PC-3 (cell line): Measurements from ENCODE around the gene CNGA2. TPM values are rescaled to one million over a fixed set of nuclear protein-coding genes. Genes with fewer than 3 reads are reported as not detected.

Source experiments
- ATAC-seq: fragments of 200-7000 bp; cut with Tn5 transposase; 2 replicates; pipeline ENCODE4 v1.9.1; 2020; ENCODE audit warnings: mild to moderate bottlenecking, moderate library complexity
- BruUV-seq: library from RNA; stranded (reverse); fragments of 400-500 nt; replicated peaks from 2 replicates; lab custom pipeline; 2021; lab: Mats Ljungman, UMichigan
- CTCF ChIA-PET: fragments of 300-600 bp; sonication (Branson Sonifier 250); formaldehyde crosslinking; loops from one replicate; lab custom pipeline; 2022; ENCODE audit warnings: antibody characterized with exemption; lab: Charles Lee
- POLR2A ChIA-PET: fragments of 300-600 bp; sonication (Branson Sonifier 250); formaldehyde crosslinking; loops from one replicate; lab custom pipeline; 2022; ENCODE audit warnings: antibody characterized with exemption; ENCODE audit not compliant: unreplicated experiment; lab: Charles Lee
- DNase-seq: peaks from one replicate; pipeline ENCODE4 v3.0.0-alpha.2; 2015
- H2AFZ ChIP-seq: fragments of 300-600 bp; sonication (generic); 2 replicates; pipeline ENCODE4 v1.6.0; 2016; ENCODE audit warnings: antibody characterized with exemption, low read length
- H3F3A ChIP-seq: fragments of 300-600 bp; sonication (generic); one replicate; pipeline ENCODE4 v1.6.0; 2017; ENCODE audit warnings: antibody characterized with exemption, low read length, control low read depth, mild to moderate bottlenecking; ENCODE audit not compliant: unreplicated experiment
- H3K27ac ChIP-seq: fragments of 300-600 bp; sonication (generic); 2 replicates; pipeline ENCODE4 v1.5.1; 2016; ENCODE audit warnings: mild to moderate bottlenecking, low read length
- H3K27me3 ChIP-seq: fragments of 300-600 bp; sonication (generic); 2 replicates; pipeline ENCODE4 v1.6.1; 2016; ENCODE audit warnings: low read length, mixed read lengths
- H3K36me3 ChIP-seq: fragments of 300-600 bp; sonication (generic); 2 replicates; pipeline ENCODE4 v1.6.1; 2016; ENCODE audit warnings: low read depth, mixed run types, low read length, mixed read lengths
- H3K4me1 ChIP-seq: fragments of 300-600 bp; sonication (generic); 2 replicates; pipeline ENCODE4 v1.5.1; 2016; ENCODE audit warnings: low read length; ENCODE audit not compliant: insufficient read depth
- H3K4me2 ChIP-seq: fragments of 300-600 bp; sonication (generic); 2 replicates; pipeline ENCODE4 v1.6.0; 2016; ENCODE audit warnings: low read length
- H3K4me3 ChIP-seq: fragments of 300-600 bp; sonication (generic); 2 replicates; pipeline ENCODE4 v1.5.1; 2016; ENCODE audit warnings: mild to moderate bottlenecking, low read length, mixed read lengths
- H3K79me2 ChIP-seq: fragments of 300-600 bp; sonication (generic); 2 replicates; pipeline ENCODE4 v1.6.1; 2017; ENCODE audit warnings: low read length, mixed read lengths
- H3K9ac ChIP-seq: fragments of 300-600 bp; sonication (generic); 2 replicates; pipeline ENCODE4 v1.6.0; 2016; ENCODE audit warnings: mild to moderate bottlenecking, low read length
- H3K9me2 ChIP-seq: fragments of 300-600 bp; sonication (generic); replicated peaks from 2 replicates; pipeline ENCODE4 v1.6.1; 2016; ENCODE audit warnings: mixed run types, low read length, mixed read lengths
- H3K9me3 ChIP-seq: fragments of 300-600 bp; sonication (generic); 2 replicates; pipeline ENCODE4 v1.6.1; 2016; ENCODE audit warnings: low read length, mixed read lengths
- H4K20me1 ChIP-seq: fragments of 300-600 bp; sonication (generic); 2 replicates; pipeline ENCODE4 v1.6.1; 2016; ENCODE audit warnings: low read length, mixed read lengths
- EZH2 ChIP-seq: fragments of 300-600 bp; sonication (generic); IDR thresholded peaks from one replicate; pipeline ENCODE4 v1.6.1; 2017; ENCODE audit warnings: antibody characterized with exemption, mild to moderate bottlenecking, low read length; ENCODE audit not compliant: unreplicated experiment
- EZH2phosphoT487 ChIP-seq: fragments of 300-600 bp; sonication (generic); IDR thresholded peaks from 2 replicates; pipeline ENCODE4 v1.6.1; 2018; ENCODE audit warnings: mild to moderate bottlenecking, antibody characterized with exemption, low read length, borderline replicate concordance
- intact Hi-C: fragments of 100-400 bp; cut with micrococcal nuclease; formaldehyde crosslinking; loops from 2 replicates; pipeline ENCODE4 v1.9.0; 2023
- total RNA-seq: library from RNA; depleted of rRNA; stranded (reverse); fragments of >200 nt; gene quantifications from 2 replicates; pipeline ENCODE4 v1.2.3, GENCODE V29; 2014
- TF ChIP-seq, protein P1 (sequence below): fragments of 300-600 bp; sonication (generic); conservative IDR thresholded peaks from 2 replicates; pipeline ENCODE4 v1.5.1; 2017; ENCODE audit warnings: antibody characterized with exemption, low read depth, mild to moderate bottlenecking, low read length

The CNGA2 gene
- total RNA-seq, 1 experiment from 2014 or later: not detected

DNA sequence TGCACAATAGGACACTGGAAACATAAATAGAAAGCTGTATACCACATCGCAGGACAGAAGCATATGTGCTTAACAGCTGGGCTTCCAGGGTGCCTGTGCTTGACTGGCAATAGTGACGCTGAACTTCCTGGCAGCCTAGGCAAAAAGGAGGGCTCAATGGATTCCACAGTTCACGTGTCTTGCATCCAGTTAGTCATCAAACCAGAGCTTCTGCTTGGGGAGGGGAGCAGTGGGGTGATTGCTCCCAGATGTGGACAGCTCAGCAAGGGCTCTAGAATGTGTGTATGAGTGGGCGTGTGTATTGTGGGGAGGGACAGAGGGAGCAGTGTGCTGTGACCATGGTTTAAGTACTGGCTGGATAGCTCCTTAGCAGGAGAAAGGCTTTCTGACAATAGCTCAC is 37.0 kb upstream of the CNGA2 start:
- no TSS peak for BruUV-seq
- no peaks in the 10 kb centered on the region for H3K36me3 ChIP-seq
- no peaks in the 10 kb centered on the region for H3K27me3 ChIP-seq
- H3K9me2 ChIP-seq: no peaks in the 10 kb centered on the region
- H3F3A ChIP-seq: no peaks in the 10 kb centered on the region
- intact Hi-C loops: no loop called here
- H3K79me2 ChIP-seq: no peaks in the 10 kb centered on the region
- DNase-seq (no peak), ATAC-seq (no peak)
- CTCF ChIA-PET: no interaction called here
- no peak overlapping the region for H3K4me2 ChIP-seq
- POLR2A ChIA-PET: no interaction called here
- H4K20me1 ChIP-seq: no peaks in the 10 kb centered on the region
- H3K9ac ChIP-seq: no peak overlapping the region
- TF ChIP-seq, protein P1, sequence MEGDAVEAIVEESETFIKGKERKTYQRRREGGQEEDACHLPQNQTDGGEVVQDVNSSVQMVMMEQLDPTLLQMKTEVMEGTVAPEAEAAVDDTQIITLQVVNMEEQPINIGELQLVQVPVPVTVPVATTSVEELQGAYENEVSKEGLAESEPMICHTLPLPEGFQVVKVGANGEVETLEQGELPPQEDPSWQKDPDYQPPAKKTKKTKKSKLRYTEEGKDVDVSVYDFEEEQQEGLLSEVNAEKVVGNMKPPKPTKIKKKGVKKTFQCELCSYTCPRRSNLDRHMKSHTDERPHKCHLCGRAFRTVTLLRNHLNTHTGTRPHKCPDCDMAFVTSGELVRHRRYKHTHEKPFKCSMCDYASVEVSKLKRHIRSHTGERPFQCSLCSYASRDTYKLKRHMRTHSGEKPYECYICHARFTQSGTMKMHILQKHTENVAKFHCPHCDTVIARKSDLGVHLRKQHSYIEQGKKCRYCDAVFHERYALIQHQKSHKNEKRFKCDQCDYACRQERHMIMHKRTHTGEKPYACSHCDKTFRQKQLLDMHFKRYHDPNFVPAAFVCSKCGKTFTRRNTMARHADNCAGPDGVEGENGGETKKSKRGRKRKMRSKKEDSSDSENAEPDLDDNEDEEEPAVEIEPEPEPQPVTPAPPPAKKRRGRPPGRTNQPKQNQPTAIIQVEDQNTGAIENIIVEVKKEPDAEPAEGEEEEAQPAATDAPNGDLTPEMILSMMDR: no peak
- TF ChIP-seq EZH2 (no peak), EZH2phosphoT487 (no peak)
- H3K4me3 ChIP-seq: no peak overlapping the region
- no peaks in the 10 kb centered on the region for H3K9me3 ChIP-seq
- H3K4me1 ChIP-seq: no peaks in the 10 kb centered on the region
- no peak overlapping the region for H2AFZ ChIP-seq
- H3K27ac ChIP-seq: no peak overlapping the region

DNA sequence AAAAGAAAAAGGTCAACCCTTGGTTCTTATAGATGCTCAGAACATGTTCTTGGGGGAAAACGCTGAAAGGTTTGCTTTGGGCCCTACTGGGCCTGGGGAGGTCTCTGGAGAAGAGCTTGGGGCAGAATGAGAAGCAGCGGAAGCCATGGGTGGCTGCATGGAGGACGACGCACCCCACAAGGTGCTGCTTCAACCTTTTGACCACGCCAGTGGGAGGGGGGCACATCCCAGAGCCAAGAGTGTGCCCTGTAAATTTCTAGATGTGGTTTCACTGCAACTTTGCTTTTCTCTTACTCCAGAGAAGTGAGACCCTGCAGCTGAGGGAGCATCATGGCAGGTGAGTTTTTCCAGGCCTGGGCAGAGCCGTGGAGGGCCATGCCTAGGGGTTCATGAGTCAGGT is 36.1 kb upstream of the CNGA2 start:
- DNase-seq (no peak), ATAC-seq (no peak)
- H3K9ac ChIP-seq: no peak overlapping the region
- no peak overlapping the region for H3K27ac ChIP-seq
- no peaks in the 10 kb centered on the region for H3K4me1 ChIP-seq
- no peaks in the 10 kb centered on the region for H3F3A ChIP-seq
- H3K27me3 ChIP-seq: no peaks in the 10 kb centered on the region
- H2AFZ ChIP-seq: no peak overlapping the region
- no peaks in the 10 kb centered on the region for H4K20me1 ChIP-seq
- H3K79me2 ChIP-seq: no peaks in the 10 kb centered on the region
- BruUV-seq: no TSS peak
- no peaks in the 10 kb centered on the region for H3K9me3 ChIP-seq
- no peak overlapping the region for H3K4me3 ChIP-seq
- no peaks in the 10 kb centered on the region for H3K36me3 ChIP-seq
- no peaks in the 10 kb centered on the region for H3K9me2 ChIP-seq
- ChIA-PET CTCF (no interaction called here), POLR2A (no interaction called here)
- no peak for TF ChIP-seq EZH2
- TF ChIP-seq, protein P1: no peak
- no peak for TF ChIP-seq EZH2phosphoT487
- intact Hi-C loops: no loop called here
- H3K4me2 ChIP-seq: no peak overlapping the region

DNA sequence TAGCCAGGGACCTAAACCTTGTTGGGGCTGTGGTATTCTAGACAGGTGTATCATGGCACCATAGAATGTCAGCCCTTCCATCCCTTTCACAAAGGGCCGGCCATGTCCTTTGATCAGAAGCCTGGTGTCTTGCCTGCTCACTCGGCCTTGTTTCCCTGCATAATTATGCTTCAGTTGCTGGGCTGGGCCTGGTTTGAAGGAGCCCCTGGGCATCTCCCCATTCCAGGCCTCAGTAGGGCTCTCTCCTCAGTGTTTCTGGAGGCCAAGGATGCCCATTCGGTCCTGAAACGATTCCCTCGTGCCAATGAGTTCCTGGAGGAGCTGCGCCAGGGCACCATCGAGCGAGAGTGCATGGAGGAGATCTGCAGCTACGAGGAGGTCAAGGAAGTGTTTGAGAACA is 34.8 kb upstream of the CNGA2 start:
- TF ChIP-seq, protein P1: no peak
- TF ChIP-seq EZH2phosphoT487 (no peak), EZH2 (no peak)
- Histone ChIP-seq H3K4me1 (no peaks in the 10 kb centered on the region), H3K79me2 (no peaks in the 10 kb centered on the region), H3K4me3 (no peak overlapping the region), H3K27me3 (no peaks in the 10 kb centered on the region), H3K9me2 (no peaks in the 10 kb centered on the region), H2AFZ (no peak overlapping the region), H3K27ac (no peak overlapping the region), H3K4me2 (no peak overlapping the region), H3K9me3 (no peaks in the 10 kb centered on the region), H4K20me1 (no peaks in the 10 kb centered on the region), H3K9ac (no peak overlapping the region), H3F3A (no peaks in the 10 kb centered on the region), H3K36me3 (no peaks in the 10 kb centered on the region)
- intact Hi-C loops: no loop called here
- POLR2A ChIA-PET: no interaction called here
- no peak for DNase-seq
- ATAC-seq: no peak
- BruUV-seq: no TSS peak
- CTCF ChIA-PET: no interaction called here
